ENCODE measurements around the gene MLN. TPM values are rescaled to one million over a fixed set of nuclear protein-coding genes. Genes with fewer than 3 reads are reported as not detected.
A peak's percentile ranks its signal among the peaks of the same experiment; 100 is the strongest.

Gene MLN
- polyA plus RNA-seq, 4 donors = 0.53 to 2.4 (median 1.3) TPM; not detected in 1

- no peak for DNase-seq (ENCODE audit: low read depth in 4 of 4, low spot score in 3 of 4)
These were observed 13.7 kb upstream of the MLN start for GRCh38 chr6:33817489-33817888.

GRCh38 chr6:33816911-33817310 lies 13.1 kb upstream of the MLN start:
- DNase-seq (ENCODE audit: low read depth in 4 of 4, low spot score in 3 of 4) = no peak

GRCh38 chr6:33815854-33816253 lies 12.1 kb upstream of the MLN start:
- no peak for DNase-seq (ENCODE audit: low read depth in 4 of 4, low spot score in 3 of 4)

GRCh38 chr6:33813990-33814985 lies 10.5 kb upstream of the MLN start:
- no peak for DNase-seq (ENCODE audit: low read depth in 4 of 4, low spot score in 3 of 4)

- DNase-seq (ENCODE audit: low read depth in 4 of 4, low spot score in 3 of 4) = no peak
These were observed 9.6 kb upstream of the MLN start for GRCh38 chr6:33813246-33813904.

GRCh38 chr6:33812669-33813068 lies 8.9 kb upstream of the MLN start:
- DNase-seq (ENCODE audit: low read depth in 4 of 4, low spot score in 3 of 4) = peak; percentile 52 to 77 (median 64)

- DNase-seq (ENCODE audit: low read depth in 4 of 4, low spot score in 3 of 4) = no peak
These were observed 5.8 kb upstream of the MLN start for GRCh38 chr6:33809594-33809993.

GRCh38 chr6:33808641-33809180 lies 4.9 kb upstream of the MLN start:
- no peak for DNase-seq (ENCODE audit: low read depth in 4 of 4, low spot score in 3 of 4)

GRCh38 chr6:33807606-33808005 lies 3.8 kb upstream of the MLN start:
- DNase-seq (ENCODE audit: low read depth in 4 of 4, low spot score in 3 of 4) = no peak

GRCh38 chr6:33806841-33807240 lies 3.0 kb upstream of the MLN start:
- no peak for DNase-seq (ENCODE audit: low read depth in 4 of 4, low spot score in 3 of 4)

GRCh38 chr6:33802186-33802958 lies 1.4 kb downstream of the MLN start:
- DNase-seq (ENCODE audit: low read depth in 4 of 4, low spot score in 3 of 4) = no peak

GRCh38 chr6:33801611-33802010 lies 2.2 kb downstream of the MLN start:
- DNase-seq (ENCODE audit: low read depth in 4 of 4, low spot score in 3 of 4) = no peak

- DNase-seq (ENCODE audit: low read depth in 4 of 4, low spot score in 3 of 4) = no peak
These were observed 3.4 kb downstream of the MLN start for GRCh38 chr6:33800248-33800969.

- DNase-seq (ENCODE audit: low read depth in 4 of 4, low spot score in 3 of 4) = no peak
These were observed 4.2 kb downstream of the MLN start for GRCh38 chr6:33799454-33800113.

GRCh38 chr6:33798343-33798848 lies 5.4 kb downstream of the MLN start:
- no peak for DNase-seq (ENCODE audit: low read depth in 4 of 4, low spot score in 3 of 4)

- no peak for DNase-seq (ENCODE audit: low read depth in 4 of 4, low spot score in 3 of 4)
These were observed 6.0 kb downstream of the MLN start for GRCh38 chr6:33797626-33798342.

GRCh38 chr6:33794910-33795623 lies 8.7 kb downstream of the MLN start:
- DNase-seq (ENCODE audit: low read depth in 4 of 4, low spot score in 3 of 4) = no peak

GRCh38 chr6:33792981-33793380 lies 10.8 kb downstream of the MLN start:
- no peak for DNase-seq (ENCODE audit: low read depth in 4 of 4, low spot score in 3 of 4)

Data from left renal pelvis (tissue), 4 donors.